ENCODE measurements around the gene EGFR.

EGFR gene

GRCh38 chr7:54989453-54990225, 29.2 kb upstream of the EGFR start:
- no peak overlapping the region for H3K27ac ChIP-seq
- no peak for TF ChIP-seq CTCF (IDR thresholded peaks at IDR 0.05; ENCODE audit: low read depth, low read length, missing control alignments)
- H3K36me3 ChIP-seq (replicated peaks): no peaks in the 10 kb centered on the region
- H3K4me3 ChIP-seq (ENCODE audit: low read depth, low read length): no peak overlapping the region
- no peaks in the 10 kb centered on the region for H3K27me3 ChIP-seq (replicated peaks)
- in situ Hi-C loops (cut with HindIII; ENCODE audit: low pct_ligation_motif_present, low sequenced_read_pairs): no loop called here
- no peak for DNase-seq

- in situ Hi-C loops (cut with HindIII; ENCODE audit: low pct_ligation_motif_present, low sequenced_read_pairs): no loop called here
- H3K27ac ChIP-seq: no peak overlapping the region
- DNase-seq: no peak
- H3K4me3 ChIP-seq (ENCODE audit: low read depth, low read length): no peak overlapping the region
- H3K27me3 ChIP-seq (replicated peaks): no peaks in the 10 kb centered on the region
- no peak for TF ChIP-seq CTCF (IDR thresholded peaks at IDR 0.05; ENCODE audit: low read depth, low read length, missing control alignments)
- H3K36me3 ChIP-seq (replicated peaks): no peaks in the 10 kb centered on the region
These were observed 27.5 kb upstream of the EGFR start for GRCh38 chr7:54991341-54991740.

- no peak for TF ChIP-seq CTCF (IDR thresholded peaks at IDR 0.05; ENCODE audit: low read depth, low read length, missing control alignments)
- Histone ChIP-seq H3K36me3 (replicated peaks) (no peaks in the 10 kb centered on the region), H3K4me3 (ENCODE audit: low read depth, low read length) (no peak overlapping the region), H3K27me3 (replicated peaks) (no peaks in the 10 kb centered on the region), H3K27ac (no peak overlapping the region)
- in situ Hi-C loops (cut with HindIII; ENCODE audit: low pct_ligation_motif_present, low sequenced_read_pairs): no loop called here
- DNase-seq: peak; percentile 16
These were observed 25.8 kb upstream of the EGFR start for GRCh38 chr7:54992871-54993475.

GRCh38 chr7:54995166-54995565, 23.7 kb upstream of the EGFR start:
- TF ChIP-seq CTCF (IDR thresholded peaks at IDR 0.05; ENCODE audit: low read depth, low read length, missing control alignments): no peak
- H3K27me3 ChIP-seq (replicated peaks): no peaks in the 10 kb centered on the region
- in situ Hi-C loops (cut with HindIII; ENCODE audit: low pct_ligation_motif_present, low sequenced_read_pairs): no loop called here
- no peak overlapping the region for H3K4me3 ChIP-seq (ENCODE audit: low read depth, low read length)
- H3K36me3 ChIP-seq (replicated peaks): no peaks in the 10 kb centered on the region
- H3K27ac ChIP-seq: peak overlapping the region; percentile 74
- no peak for DNase-seq

- TF ChIP-seq CTCF (IDR thresholded peaks at IDR 0.05; ENCODE audit: low read depth, low read length, missing control alignments): no peak
- in situ Hi-C loops (cut with HindIII; ENCODE audit: low pct_ligation_motif_present, low sequenced_read_pairs): no loop called here
- no peaks in the 10 kb centered on the region for H3K36me3 ChIP-seq (replicated peaks)
- H3K27me3 ChIP-seq (replicated peaks): no peaks in the 10 kb centered on the region
- no peak overlapping the region for H3K4me3 ChIP-seq (ENCODE audit: low read depth, low read length)
- peak; percentile 80 for DNase-seq
- peak overlapping the region; percentile 74 for H3K27ac ChIP-seq
These were observed 23.0 kb upstream of the EGFR start for GRCh38 chr7:54995610-54996363.

Measured in brain microvascular endothelial cell (primary cell).